ENCODE measurements around the gene ATP2B1. TPM values are rescaled to one million over a fixed set of nuclear protein-coding genes. Genes with fewer than 3 reads are reported as not detected.

ATP2B1 gene
- total RNA-seq, 1 donor from 2014 or later: 105 TPM

- Mint-ChIP-seq H3K4me3 (ENCODE audit: low read depth) (no peak overlapping the region), H3K27ac (no peak overlapping the region), H3K9me3 (ENCODE audit: low read depth) (no peaks in the 10 kb centered on the region), H3K4me1 (ENCODE audit: low read depth) (peaks cover 37% of the 10 kb centered on the region), H3K27me3 (no peaks in the 10 kb centered on the region), H3K36me3 (ENCODE audit: insufficient read depth) (no peaks in the 10 kb centered on the region)
- TF ChIP-seq, protein P1, sequence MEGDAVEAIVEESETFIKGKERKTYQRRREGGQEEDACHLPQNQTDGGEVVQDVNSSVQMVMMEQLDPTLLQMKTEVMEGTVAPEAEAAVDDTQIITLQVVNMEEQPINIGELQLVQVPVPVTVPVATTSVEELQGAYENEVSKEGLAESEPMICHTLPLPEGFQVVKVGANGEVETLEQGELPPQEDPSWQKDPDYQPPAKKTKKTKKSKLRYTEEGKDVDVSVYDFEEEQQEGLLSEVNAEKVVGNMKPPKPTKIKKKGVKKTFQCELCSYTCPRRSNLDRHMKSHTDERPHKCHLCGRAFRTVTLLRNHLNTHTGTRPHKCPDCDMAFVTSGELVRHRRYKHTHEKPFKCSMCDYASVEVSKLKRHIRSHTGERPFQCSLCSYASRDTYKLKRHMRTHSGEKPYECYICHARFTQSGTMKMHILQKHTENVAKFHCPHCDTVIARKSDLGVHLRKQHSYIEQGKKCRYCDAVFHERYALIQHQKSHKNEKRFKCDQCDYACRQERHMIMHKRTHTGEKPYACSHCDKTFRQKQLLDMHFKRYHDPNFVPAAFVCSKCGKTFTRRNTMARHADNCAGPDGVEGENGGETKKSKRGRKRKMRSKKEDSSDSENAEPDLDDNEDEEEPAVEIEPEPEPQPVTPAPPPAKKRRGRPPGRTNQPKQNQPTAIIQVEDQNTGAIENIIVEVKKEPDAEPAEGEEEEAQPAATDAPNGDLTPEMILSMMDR (IDR thresholded peaks at IDR 0.05; ENCODE audit: unreplicated experiment): no peak
- no peak for DNase-seq (ENCODE audit: low spot score, unreplicated experiment)
These were observed 17.0 kb downstream of the ATP2B1 start for GRCh38 chr12:89691659-89692058.

GRCh38 chr12:89690925-89691324, 17.7 kb downstream of the ATP2B1 start:
- Mint-ChIP-seq H3K27ac (peak overlapping the region; percentile 3), H3K27me3 (no peaks in the 10 kb centered on the region)

DNA sequence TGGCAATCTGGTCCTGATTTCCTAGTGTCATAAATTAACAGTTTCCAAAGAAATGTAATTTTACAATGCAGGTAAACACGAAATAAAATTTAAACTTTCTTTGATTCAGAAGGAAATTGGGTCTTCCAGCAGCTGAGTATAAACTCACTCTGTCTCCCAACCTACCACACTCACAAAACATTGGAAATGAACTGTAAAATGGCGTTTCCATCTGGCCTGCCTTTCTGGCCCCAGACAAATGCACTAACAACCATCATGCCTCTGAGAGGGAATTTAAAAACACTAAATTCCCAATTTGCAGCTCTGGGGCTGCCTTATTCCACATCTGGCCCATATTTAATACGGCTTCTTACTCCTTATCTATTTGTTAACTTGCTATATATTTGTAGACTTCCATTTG, 19.3 kb downstream of the ATP2B1 start:
- H3K9me3 Mint-ChIP-seq (ENCODE audit: low read depth): peaks cover 8% of the 10 kb centered on the region
- DNase-seq (ENCODE audit: low spot score, unreplicated experiment): no peak
- no peak overlapping the region for H3K27ac Mint-ChIP-seq
- TF ChIP-seq, protein P1 (IDR thresholded peaks at IDR 0.05; ENCODE audit: unreplicated experiment): no peak
- H3K4me1 Mint-ChIP-seq (ENCODE audit: low read depth): peaks cover 29% of the 10 kb centered on the region
- H3K4me3 Mint-ChIP-seq (ENCODE audit: low read depth): no peak overlapping the region
- H3K36me3 Mint-ChIP-seq (ENCODE audit: insufficient read depth): peaks cover 8% of the 10 kb centered on the region
- H3K27me3 Mint-ChIP-seq: no peaks in the 10 kb centered on the region

More at GRCh38 chr12:89690925-89691324, 17.7 kb downstream of the ATP2B1 start:
- Mint-ChIP-seq H3K9me3 (ENCODE audit: low read depth) (peaks cover 3% of the 10 kb centered on the region), H3K4me1 (ENCODE audit: low read depth) (peaks cover 33% of the 10 kb centered on the region), H3K4me3 (ENCODE audit: low read depth) (no peak overlapping the region), H3K36me3 (ENCODE audit: insufficient read depth) (peaks cover 1% of the 10 kb centered on the region)
- DNase-seq (ENCODE audit: low spot score, unreplicated experiment): no peak
- TF ChIP-seq, protein P1 (IDR thresholded peaks at IDR 0.05; ENCODE audit: unreplicated experiment): no peak

DNA sequence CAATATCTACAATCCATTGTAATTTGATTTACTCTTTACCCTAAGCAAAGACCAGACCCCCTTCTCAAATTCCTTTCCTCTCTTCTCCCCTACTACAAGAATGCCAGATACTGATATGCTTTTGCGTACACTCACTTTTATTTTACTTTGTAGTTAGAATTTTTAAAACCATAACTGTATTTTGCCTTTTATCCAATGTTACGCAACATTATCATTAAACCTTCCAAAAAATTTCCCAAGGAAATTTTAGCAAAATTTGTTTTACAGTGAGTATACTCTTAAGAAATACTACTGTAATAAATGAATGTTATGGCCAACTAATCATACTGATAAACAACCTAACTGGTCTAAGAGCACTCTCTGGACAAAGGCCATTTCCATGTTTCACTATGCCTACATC, 22.3 kb downstream of the ATP2B1 start:
- peaks cover 33% of the 10 kb centered on the region for H3K9me3 Mint-ChIP-seq (ENCODE audit: low read depth)
- no peaks in the 10 kb centered on the region for H3K27me3 Mint-ChIP-seq
- H3K4me1 Mint-ChIP-seq (ENCODE audit: low read depth): peaks cover 11% of the 10 kb centered on the region
- peaks cover 26% of the 10 kb centered on the region for H3K36me3 Mint-ChIP-seq (ENCODE audit: insufficient read depth)
- no peak for DNase-seq (ENCODE audit: low spot score, unreplicated experiment)
- H3K4me3 Mint-ChIP-seq (ENCODE audit: low read depth): no peak overlapping the region
- TF ChIP-seq, protein P1 (IDR thresholded peaks at IDR 0.05; ENCODE audit: unreplicated experiment): no peak
- H3K27ac Mint-ChIP-seq: no peak overlapping the region

- TF ChIP-seq, protein P1 (IDR thresholded peaks at IDR 0.05; ENCODE audit: unreplicated experiment): no peak
- Mint-ChIP-seq H3K9me3 (ENCODE audit: low read depth) (peaks cover 40% of the 10 kb centered on the region), H3K4me1 (ENCODE audit: low read depth) (peaks cover 4% of the 10 kb centered on the region), H3K4me3 (ENCODE audit: low read depth) (no peak overlapping the region), H3K27me3 (no peaks in the 10 kb centered on the region), H3K27ac (no peak overlapping the region), H3K36me3 (ENCODE audit: insufficient read depth) (peaks cover 31% of the 10 kb centered on the region)
- DNase-seq (ENCODE audit: low spot score, unreplicated experiment): no peak
These were observed 23.2 kb downstream of the ATP2B1 start for GRCh38 chr12:89685363-89685972.
